Chondrocyte (in vitro differentiated cells): ENCODE results near the gene TM4SF18. TPM values are rescaled to one million over a fixed set of nuclear protein-coding genes. Genes with fewer than 3 reads are reported as not detected.

Source experiments
- DNase-seq: peaks from one replicate; pipeline ENCODE4 v3.0.0; 2021; ENCODE audit warnings: mixed read lengths, low spot score
- H3K27ac Mint-ChIP-seq: one replicate; pipeline ENCODE4 v1.8.0; 2021; ENCODE audit warnings: mild to moderate bottlenecking, moderate library complexity, mixed read lengths; ENCODE audit not compliant: unreplicated experiment
- H3K27me3 Mint-ChIP-seq: 2 replicates; pipeline ENCODE4 v1.8.0; 2021; ENCODE audit warnings: low read depth, mixed read lengths
- H3K36me3 Mint-ChIP-seq: 2 replicates; pipeline ENCODE4 v1.8.0; 2021; ENCODE audit warnings: low read depth, mixed read lengths
- H3K4me1 Mint-ChIP-seq: 2 replicates; pipeline ENCODE4 v1.8.0; 2021; ENCODE audit warnings: low read depth, mild to moderate bottlenecking, mixed read lengths
- H3K4me3 Mint-ChIP-seq: one replicate; pipeline ENCODE4 v1.8.0; 2021; ENCODE audit warnings: mild to moderate bottlenecking, moderate library complexity, mixed read lengths; ENCODE audit not compliant: unreplicated experiment
- H3K9me3 Mint-ChIP-seq: 2 replicates; pipeline ENCODE4 v1.8.0; 2021; ENCODE audit warnings: low read depth, mixed read lengths
- total RNA-seq: library from RNA; stranded (reverse); gene quantifications from 3 replicates; pipeline ENCODE4 v1.2.1, GENCODE V29; 2021
- TF ChIP-seq, protein P1 (sequence below): fragments of 200-600 bp; sonication (generic); IDR thresholded peaks from 2 replicates; pipeline ENCODE4 v1.5.0; 2021; ENCODE audit warnings: antibody characterized with exemption, mild to moderate bottlenecking, moderate library complexity

The TM4SF18 gene
- total RNA-seq, 1 donor from 2014 or later: 0.20 TPM

DNA sequence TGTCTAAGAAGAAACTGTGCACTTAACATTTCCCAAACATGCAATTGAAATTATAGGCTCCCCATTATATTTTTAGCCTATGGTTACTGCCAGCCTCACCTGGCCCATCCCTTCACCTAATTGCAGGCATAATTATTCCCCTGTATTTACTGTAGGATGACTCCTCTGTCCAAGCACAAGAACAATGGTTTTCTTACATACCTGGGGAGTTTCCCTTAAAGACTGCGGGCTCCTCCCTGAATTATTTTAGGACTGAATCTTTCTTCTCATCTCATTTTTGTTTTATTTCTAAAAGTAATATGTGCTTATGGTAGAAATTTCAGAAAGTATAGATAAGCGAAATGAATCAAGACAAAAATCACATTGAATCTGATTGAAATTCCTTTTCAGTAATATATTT, 32.6 kb upstream of the TM4SF18 start:
- TF ChIP-seq, protein P1, sequence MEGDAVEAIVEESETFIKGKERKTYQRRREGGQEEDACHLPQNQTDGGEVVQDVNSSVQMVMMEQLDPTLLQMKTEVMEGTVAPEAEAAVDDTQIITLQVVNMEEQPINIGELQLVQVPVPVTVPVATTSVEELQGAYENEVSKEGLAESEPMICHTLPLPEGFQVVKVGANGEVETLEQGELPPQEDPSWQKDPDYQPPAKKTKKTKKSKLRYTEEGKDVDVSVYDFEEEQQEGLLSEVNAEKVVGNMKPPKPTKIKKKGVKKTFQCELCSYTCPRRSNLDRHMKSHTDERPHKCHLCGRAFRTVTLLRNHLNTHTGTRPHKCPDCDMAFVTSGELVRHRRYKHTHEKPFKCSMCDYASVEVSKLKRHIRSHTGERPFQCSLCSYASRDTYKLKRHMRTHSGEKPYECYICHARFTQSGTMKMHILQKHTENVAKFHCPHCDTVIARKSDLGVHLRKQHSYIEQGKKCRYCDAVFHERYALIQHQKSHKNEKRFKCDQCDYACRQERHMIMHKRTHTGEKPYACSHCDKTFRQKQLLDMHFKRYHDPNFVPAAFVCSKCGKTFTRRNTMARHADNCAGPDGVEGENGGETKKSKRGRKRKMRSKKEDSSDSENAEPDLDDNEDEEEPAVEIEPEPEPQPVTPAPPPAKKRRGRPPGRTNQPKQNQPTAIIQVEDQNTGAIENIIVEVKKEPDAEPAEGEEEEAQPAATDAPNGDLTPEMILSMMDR: no peak
- H3K27ac Mint-ChIP-seq: no peak overlapping the region
- H3K36me3 Mint-ChIP-seq: peaks cover 4% of the 10 kb centered on the region

DNA sequence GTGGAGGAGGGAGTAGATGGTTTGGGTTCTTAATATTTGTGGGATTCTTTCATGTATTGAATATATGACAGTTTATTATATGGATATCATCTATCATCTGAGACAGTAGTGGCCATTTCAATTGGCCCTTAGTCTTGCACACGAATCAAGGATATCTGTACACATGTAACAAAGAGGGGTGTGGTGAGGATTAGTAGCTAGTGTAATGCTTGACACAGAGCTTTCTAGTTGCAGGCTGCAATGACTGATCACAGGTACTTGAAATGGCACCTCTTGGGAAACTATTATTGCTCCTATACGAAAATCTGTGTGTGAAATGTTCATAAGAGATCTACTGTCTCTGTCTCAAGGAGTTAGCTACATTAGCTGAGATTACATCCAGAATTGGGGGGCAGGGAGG, 31.2 kb upstream of the TM4SF18 start:
- Mint-ChIP-seq H3K27me3 (no peaks in the 10 kb centered on the region), H3K36me3 (peaks cover 2% of the 10 kb centered on the region)

More for the DNA sequence above, 32.6 kb upstream of the TM4SF18 start:
- Mint-ChIP-seq H3K9me3 (no peaks in the 10 kb centered on the region), H3K27me3 (no peaks in the 10 kb centered on the region), H3K4me3 (no peak overlapping the region), H3K4me1 (peaks cover 37% of the 10 kb centered on the region)
- DNase-seq: no peak

DNA sequence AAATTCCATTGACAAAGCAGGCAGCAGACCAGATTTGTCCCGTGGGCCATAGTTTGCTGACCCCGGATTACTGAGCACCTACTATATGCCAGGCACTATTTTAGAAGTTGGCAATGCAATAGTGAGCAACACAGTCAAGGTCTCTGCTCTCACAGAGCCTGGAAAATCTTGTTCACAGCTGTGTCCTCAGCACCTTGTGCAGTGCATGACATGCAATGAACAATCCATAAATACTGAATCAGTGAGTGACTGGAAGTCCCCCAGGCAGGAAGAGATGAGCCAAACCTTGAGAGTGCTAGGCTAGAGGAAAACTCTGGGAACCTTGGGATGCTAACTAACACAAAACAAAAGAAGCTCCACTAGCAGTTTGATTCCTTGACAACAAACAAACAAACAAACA, 29.6 kb upstream of the TM4SF18 start:
- DNase-seq: no peak
- Mint-ChIP-seq H3K27ac (peak overlapping the region; percentile 17), H3K4me3 (no peak overlapping the region), H3K4me1 (peaks cover 27% of the 10 kb centered on the region), H3K9me3 (no peaks in the 10 kb centered on the region), H3K27me3 (no peaks in the 10 kb centered on the region), H3K36me3 (no peaks in the 10 kb centered on the region)
- TF ChIP-seq, protein P1: no peak

More for the DNA sequence above, 31.2 kb upstream of the TM4SF18 start:
- Mint-ChIP-seq H3K4me3 (no peak overlapping the region), H3K27ac (no peak overlapping the region), H3K4me1 (peaks cover 27% of the 10 kb centered on the region), H3K9me3 (no peaks in the 10 kb centered on the region)
- TF ChIP-seq, protein P1: no peak
- no peak for DNase-seq

DNA sequence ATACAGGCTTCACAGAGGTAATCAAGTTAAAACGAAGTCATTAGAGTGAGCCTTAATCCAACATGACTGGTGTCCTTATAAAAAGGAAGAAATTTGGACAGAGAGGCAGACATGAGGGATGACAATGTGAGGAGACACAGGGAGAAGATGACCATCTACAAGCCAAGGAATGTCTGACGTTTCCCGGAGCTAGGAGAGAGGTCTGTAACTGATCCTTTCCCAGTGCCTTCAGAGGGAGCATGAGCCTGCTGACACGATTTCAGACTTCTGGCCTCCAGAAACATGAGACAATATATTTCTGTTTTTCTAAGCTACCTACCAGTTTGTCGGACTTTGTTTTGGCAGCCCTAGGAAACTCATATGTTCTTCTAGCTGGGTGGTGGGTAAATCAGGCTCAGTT, 28.9 kb upstream of the TM4SF18 start:
- Mint-ChIP-seq H3K36me3 (no peaks in the 10 kb centered on the region), H3K27ac (peak overlapping the region; percentile 27), H3K9me3 (no peaks in the 10 kb centered on the region), H3K27me3 (no peaks in the 10 kb centered on the region), H3K4me3 (no peak overlapping the region), H3K4me1 (peaks cover 24% of the 10 kb centered on the region)
- DNase-seq: no peak
- TF ChIP-seq, protein P1: no peak

DNA sequence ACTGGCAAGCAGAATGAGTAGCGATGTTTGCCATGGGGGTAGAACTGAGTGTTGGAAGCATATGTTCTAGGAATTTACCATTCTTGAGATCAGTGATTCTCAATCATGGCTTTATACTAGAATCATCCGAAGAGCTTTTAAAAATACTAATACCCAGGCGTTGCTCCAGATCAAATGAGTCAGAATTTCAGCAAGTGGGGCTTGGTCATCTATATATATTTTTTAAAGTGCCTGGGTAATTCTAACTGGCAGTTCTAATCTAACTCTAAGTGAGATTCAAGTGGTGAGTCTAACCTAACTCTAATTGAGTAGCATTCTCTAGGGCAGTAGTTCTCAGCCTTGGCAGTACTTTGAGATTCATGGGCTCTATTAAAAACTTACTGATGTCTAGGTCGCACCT, 23.2 kb upstream of the TM4SF18 start:
- Mint-ChIP-seq H3K27me3 (no peaks in the 10 kb centered on the region), H3K27ac (no peak overlapping the region)

More for the DNA sequence above, 23.2 kb upstream of the TM4SF18 start:
- no peak for DNase-seq
- Mint-ChIP-seq H3K9me3 (no peaks in the 10 kb centered on the region), H3K4me3 (no peak overlapping the region), H3K4me1 (peaks cover 6% of the 10 kb centered on the region), H3K36me3 (no peaks in the 10 kb centered on the region)
- TF ChIP-seq, protein P1: no peak
